K562 (cell line): Measurements from ENCODE around the gene ALDOC. TPM values are rescaled to one million over a fixed set of nuclear protein-coding genes. Genes with fewer than 3 reads are reported as not detected.

Experiments
- BRCA1 ChIP-seq, 2 experiments: fragments of 450-650 bp in 1 of 2; sonication (generic) in 1 of 2; formaldehyde crosslinking in 1 of 2; IDR thresholded peaks; 2 replicates each; pipeline versions ENCODE4 v1.5.0 to v1.6.1; 2017 to 2020; ENCODE audit warnings: mild to moderate bottlenecking in 1 of 2, missing genetic modification reagents in 1 of 2
- CBX5 ChIP-seq: IDR thresholded peaks from 2 replicates; pipeline ENCODE4 v1.6.1; 2014; ENCODE audit warnings: low read depth, borderline replicate concordance
- FOXK1 ChIP-seq: sonication (generic); formaldehyde crosslinking; IDR thresholded peaks from 2 replicates; pipeline ENCODE4 v1.8.0; 2022; ENCODE audit warnings: missing genetic modification reagents, mild to moderate bottlenecking, borderline replicate concordance
- KLF13 ChIP-seq: fragments of 450-650 bp; IDR thresholded peaks from 2 replicates; pipeline ENCODE4 v1.6.1; 2016; ENCODE audit warnings: missing genetic modification characterization, low read depth, mild to moderate bottlenecking, missing compliant biosample characterization, moderate library complexity, borderline replicate concordance
- POLR2AphosphoS2 ChIP-seq: IDR thresholded peaks from 2 replicates; pipeline ENCODE4 v1.6.1; 2012; ENCODE audit warnings: low read length, improper control_type of control experiment
- SMARCC2 ChIP-seq: fragments of 450-650 bp; IDR thresholded peaks from 2 replicates; pipeline ENCODE4 v1.6.1; 2017; ENCODE audit warnings: antibody characterized with exemption, moderate library complexity, mild to moderate bottlenecking, low read depth
- SP1 ChIP-seq: sonication (generic); formaldehyde crosslinking; IDR thresholded peaks from 2 replicates; pipeline ENCODE4 v1.8.1; 2022; ENCODE audit warnings: mild to moderate bottlenecking, missing genetic modification reagents
- SRSF7 ChIP-seq: fragments of 200-400 bp; formaldehyde crosslinking; optimal IDR thresholded peaks from 2 replicates; pipeline ENCODE3; 2017; ENCODE audit warnings: mild to moderate bottlenecking, low read depth, low read length
- U2AF1 ChIP-seq: fragments of 200-400 bp; formaldehyde crosslinking; optimal IDR thresholded peaks from 2 replicates; pipeline ENCODE3; 2017; ENCODE audit warnings: mild to moderate bottlenecking, low read depth, low read length, moderate library complexity
- ZNF589 ChIP-seq: fragments of 200-800 bp; sonication (Bioruptor generic); IDR thresholded peaks from 2 replicates; pipeline ENCODE4 v1.6.1; 2016; ENCODE audit warnings: low read depth, missing genetic modification characterization, missing compliant biosample characterization
- ZNF780A ChIP-seq: fragments of 250-450 bp; sonication (Bioruptor Pico); IDR thresholded peaks from 2 replicates; pipeline ENCODE4 v1.5.0; 2021; ENCODE audit warnings: mild to moderate bottlenecking
- polyA plus RNA-seq, 8 experiments: library from polyadenylated mRNA; depleted of rRNA in 4 of 8; stranded (reverse) in 5 of 8; unstranded in 3 of 8; fragments of >200 nt; fragmentation: Nextera tagmentation in 2 of 8; fragmentation: Illumina TruSeq in 1 of 8; extraction: Ambion mirVana in 2 of 8; extraction: Trizol in 1 of 8; gene quantifications; 2 replicates each; pipeline versions ENCODE4 v1.2.1 to v1.2.3, GENCODE V29; 2011 to 2014; ENCODE audit warnings: inconsistent platforms in 1 of 8, missing spikeins in 1 of 8
- total RNA-seq, 7 experiments: library from RNA; depleted of rRNA in 6 of 7; stranded (reverse); fragments of >200 nt in 6 of 7; fragmentation: Illumina TruSeq in 2 of 7; extraction: Trizol in 2 of 7; gene quantifications; 2 replicates each; pipeline versions ENCODE4 v1.2.1 to v1.2.3, GENCODE V29; 2011 to 2021; ENCODE audit warnings: low replicate concordance in 1 of 7
- TF ChIP-seq, protein P1 (sequence below), 2 experiments: fragments of 250-450 bp in 1 of 2; fragments of 450-650 bp in 1 of 2; sonication (Bioruptor Pico) in 1 of 2; IDR thresholded peaks; 2 replicates each; pipeline versions ENCODE4 v1.6.1 to v1.8.0; 2016 to 2021; ENCODE audit warnings: mild to moderate bottlenecking in 2 of 2, moderate library complexity in 2 of 2, missing compliant biosample characterization in 1 of 2, missing genetic modification characterization in 1 of 2
- TF ChIP-seq, protein P2 (sequence below), 2 experiments: fragments of 450-650 bp; IDR thresholded peaks; 2 replicates each; pipeline ENCODE4 v1.6.1; 2016
- TF ChIP-seq, protein P3 (sequence below): fragments of 250-450 bp; sonication (Bioruptor Pico); IDR thresholded peaks from 2 replicates; pipeline ENCODE4 v1.4.0; 2020; ENCODE audit warnings: mild to moderate bottlenecking, moderate library complexity
- TF ChIP-seq, protein P4 (sequence below): fragments of 250-450 bp; sonication (Bioruptor Pico); IDR thresholded peaks from 2 replicates; pipeline ENCODE4 v1.4.0; 2020; ENCODE audit warnings: borderline replicate concordance
- TF ChIP-seq, protein P5 (sequence below): sonication (generic); formaldehyde crosslinking; IDR thresholded peaks from 2 replicates; pipeline ENCODE4 v1.8.0; 2022; ENCODE audit warnings: mild to moderate bottlenecking, missing genetic modification reagents, borderline replicate concordance
- TF ChIP-seq, protein P6 (sequence below): fragments of 450-650 bp; formaldehyde crosslinking; IDR thresholded peaks from 2 replicates; pipeline ENCODE4 v1.4.0; 2022; ENCODE audit warnings: mild to moderate bottlenecking, moderate library complexity

The ALDOC gene
- total and polyA plus RNA-seq, 9 of the 15 experiments (the other 6 are each of a cell fraction or from before 2014, with no cell fraction given), result 43.2 to 263 (median 99.2) TPM

DNA sequence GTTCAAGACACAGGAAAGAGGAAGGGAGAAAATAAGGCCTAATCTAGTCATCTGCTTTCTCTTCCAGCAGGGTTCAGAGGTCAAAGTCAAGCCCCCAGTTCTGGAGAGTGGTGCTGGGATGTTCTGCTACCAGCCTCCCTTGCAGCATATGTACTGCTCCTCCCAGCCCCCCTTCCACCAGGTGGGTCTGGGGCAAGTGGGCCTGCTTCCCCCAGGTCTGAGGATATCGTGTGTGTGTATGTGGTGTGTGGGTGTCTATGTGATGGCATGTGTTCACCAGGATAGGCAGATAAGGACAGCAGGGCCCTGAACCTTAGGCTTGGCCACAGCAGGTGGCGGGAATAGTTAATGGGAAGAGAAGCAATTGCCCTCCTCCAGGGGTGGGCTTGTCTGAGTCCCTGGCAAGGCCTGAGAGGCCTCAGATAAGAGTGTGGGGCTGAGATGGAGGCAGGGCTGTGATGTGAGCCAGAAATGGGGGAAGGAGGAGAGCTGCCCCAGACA lies 49.5 kb downstream of the ALDOC start (continued):
- TF ChIP-seq, protein P1, sequence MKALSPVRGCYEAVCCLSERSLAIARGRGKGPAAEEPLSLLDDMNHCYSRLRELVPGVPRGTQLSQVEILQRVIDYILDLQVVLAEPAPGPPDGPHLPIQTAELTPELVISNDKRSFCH (CRISPR knock-in tag; IDR thresholded peaks at IDR 0.05), result no peak
- TF ChIP-seq, protein P1 (tag; IDR thresholded peaks at IDR 0.05), result peak; percentile 84
- TF ChIP-seq, protein P2, sequence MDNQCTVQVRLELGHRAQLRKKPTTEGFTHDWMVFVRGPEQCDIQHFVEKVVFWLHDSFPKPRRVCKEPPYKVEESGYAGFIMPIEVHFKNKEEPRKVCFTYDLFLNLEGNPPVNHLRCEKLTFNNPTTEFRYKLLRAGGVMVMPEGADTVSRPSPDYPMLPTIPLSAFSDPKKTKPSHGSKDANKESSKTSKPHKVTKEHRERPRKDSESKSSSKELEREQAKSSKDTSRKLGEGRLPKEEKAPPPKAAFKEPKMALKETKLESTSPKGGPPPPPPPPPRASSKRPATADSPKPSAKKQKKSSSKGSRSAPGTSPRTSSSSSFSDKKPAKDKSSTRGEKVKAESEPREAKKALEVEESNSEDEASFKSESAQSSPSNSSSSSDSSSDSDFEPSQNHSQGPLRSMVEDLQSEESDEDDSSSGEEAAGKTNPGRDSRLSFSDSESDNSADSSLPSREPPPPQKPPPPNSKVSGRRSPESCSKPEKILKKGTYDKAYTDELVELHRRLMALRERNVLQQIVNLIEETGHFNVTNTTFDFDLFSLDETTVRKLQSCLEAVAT (IDR thresholded peaks at IDR 0.05), result peak; percentile 19 to 85; a peak in 1 of 4 replicates
- TF ChIP-seq, protein P3, sequence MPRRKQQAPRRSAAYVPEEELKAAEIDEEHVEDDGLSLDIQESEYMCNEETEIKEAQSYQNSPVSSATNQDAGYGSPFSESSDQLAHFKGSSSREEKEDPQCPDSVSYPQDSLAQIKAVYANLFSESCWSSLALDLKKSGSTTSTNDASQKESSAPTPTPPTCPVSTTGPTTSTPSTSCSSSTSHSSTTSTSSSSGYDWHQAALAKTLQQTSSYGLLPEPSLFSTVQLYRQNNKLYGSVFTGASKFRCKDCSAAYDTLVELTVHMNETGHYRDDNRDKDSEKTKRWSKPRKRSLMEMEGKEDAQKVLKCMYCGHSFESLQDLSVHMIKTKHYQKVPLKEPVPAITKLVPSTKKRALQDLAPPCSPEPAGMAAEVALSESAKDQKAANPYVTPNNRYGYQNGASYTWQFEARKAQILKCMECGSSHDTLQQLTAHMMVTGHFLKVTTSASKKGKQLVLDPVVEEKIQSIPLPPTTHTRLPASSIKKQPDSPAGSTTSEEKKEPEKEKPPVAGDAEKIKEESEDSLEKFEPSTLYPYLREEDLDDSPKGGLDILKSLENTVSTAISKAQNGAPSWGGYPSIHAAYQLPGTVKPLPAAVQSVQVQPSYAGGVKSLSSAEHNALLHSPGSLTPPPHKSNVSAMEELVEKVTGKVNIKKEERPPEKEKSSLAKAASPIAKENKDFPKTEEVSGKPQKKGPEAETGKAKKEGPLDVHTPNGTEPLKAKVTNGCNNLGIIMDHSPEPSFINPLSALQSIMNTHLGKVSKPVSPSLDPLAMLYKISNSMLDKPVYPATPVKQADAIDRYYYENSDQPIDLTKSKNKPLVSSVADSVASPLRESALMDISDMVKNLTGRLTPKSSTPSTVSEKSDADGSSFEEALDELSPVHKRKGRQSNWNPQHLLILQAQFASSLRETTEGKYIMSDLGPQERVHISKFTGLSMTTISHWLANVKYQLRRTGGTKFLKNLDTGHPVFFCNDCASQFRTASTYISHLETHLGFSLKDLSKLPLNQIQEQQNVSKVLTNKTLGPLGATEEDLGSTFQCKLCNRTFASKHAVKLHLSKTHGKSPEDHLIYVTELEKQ (CRISPR knock-in tag), result no peak
- TF ChIP-seq ZNF780A (CRISPR knock-in tag) (no peak), BRCA1 (IDR thresholded peaks at IDR 0.05) (no peak), BRCA1 (CRISPR knock-in tag; IDR thresholded peaks at IDR 0.05) (no peak), CBX5 (peak; percentile 82; the same call in 1 of the 2 replicates), ZNF589 (CRISPR knock-in tag) (peak; percentile 93), SRSF7 (no peak), FOXK1 (no peak), POLR2AphosphoS2 (no peak), U2AF1 (no peak), SP1 (peak; percentile 65), KLF13 (tag) (no peak), SMARCC2 (peak; percentile 72)
- TF ChIP-seq, protein P4, sequence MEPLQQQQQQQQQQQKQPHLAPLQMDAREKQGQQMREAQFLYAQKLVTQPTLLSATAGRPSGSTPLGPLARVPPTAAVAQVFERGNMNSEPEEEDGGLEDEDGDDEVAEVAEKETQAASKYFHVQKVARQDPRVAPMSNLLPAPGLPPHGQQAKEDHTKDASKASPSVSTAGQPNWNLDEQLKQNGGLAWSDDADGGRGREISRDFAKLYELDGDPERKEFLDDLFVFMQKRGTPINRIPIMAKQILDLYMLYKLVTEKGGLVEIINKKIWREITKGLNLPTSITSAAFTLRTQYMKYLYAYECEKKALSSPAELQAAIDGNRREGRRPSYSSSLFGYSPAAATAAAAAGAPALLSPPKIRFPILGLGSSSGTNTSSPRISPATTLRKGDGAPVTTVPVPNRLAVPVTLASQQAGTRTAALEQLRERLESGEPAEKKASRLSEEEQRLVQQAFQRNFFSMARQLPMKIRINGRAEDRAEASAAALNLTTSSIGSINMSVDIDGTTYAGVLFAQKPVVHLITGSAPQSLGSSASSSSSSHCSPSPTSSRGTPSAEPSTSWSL, result no peak
- TF ChIP-seq, protein P5, sequence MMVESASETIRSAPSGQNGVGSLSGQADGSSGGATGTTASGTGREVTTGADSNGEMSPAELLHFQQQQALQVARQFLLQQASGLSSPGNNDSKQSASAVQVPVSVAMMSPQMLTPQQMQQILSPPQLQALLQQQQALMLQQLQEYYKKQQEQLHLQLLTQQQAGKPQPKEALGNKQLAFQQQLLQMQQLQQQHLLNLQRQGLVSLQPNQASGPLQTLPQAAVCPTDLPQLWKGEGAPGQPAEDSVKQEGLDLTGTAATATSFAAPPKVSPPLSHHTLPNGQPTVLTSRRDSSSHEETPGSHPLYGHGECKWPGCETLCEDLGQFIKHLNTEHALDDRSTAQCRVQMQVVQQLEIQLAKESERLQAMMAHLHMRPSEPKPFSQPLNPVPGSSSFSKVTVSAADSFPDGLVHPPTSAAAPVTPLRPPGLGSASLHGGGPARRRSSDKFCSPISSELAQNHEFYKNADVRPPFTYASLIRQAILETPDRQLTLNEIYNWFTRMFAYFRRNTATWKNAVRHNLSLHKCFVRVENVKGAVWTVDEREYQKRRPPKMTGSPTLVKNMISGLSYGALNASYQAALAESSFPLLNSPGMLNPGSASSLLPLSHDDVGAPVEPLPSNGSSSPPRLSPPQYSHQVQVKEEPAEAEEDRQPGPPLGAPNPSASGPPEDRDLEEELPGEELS (CRISPR knock-in tag), result no peak
- TF ChIP-seq, protein P6, sequence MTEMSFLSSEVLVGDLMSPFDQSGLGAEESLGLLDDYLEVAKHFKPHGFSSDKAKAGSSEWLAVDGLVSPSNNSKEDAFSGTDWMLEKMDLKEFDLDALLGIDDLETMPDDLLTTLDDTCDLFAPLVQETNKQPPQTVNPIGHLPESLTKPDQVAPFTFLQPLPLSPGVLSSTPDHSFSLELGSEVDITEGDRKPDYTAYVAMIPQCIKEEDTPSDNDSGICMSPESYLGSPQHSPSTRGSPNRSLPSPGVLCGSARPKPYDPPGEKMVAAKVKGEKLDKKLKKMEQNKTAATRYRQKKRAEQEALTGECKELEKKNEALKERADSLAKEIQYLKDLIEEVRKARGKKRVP (CRISPR knock-in tag), result 0 out of 2 replicates have a peak, but pooled peaks have one; percentile 31
